B cell (primary cell): ENCODE measurements around the gene PAK2. TPM values are rescaled to one million over a fixed set of nuclear protein-coding genes. Genes with fewer than 3 reads are reported as not detected.

Experiments
- ATAC-seq: fragments of 200-7000 bp; cut with Tn5 transposase; one replicate; pipeline ENCODE4 v1.10.0; 2021; ENCODE audit warnings: low read depth, mild to moderate bottlenecking, moderate number of reproducible peaks, moderate library complexity
- CTCF ChIA-PET: fragments of 350-600 bp; sonication (Branson Sonifier 250); formaldehyde crosslinking; loops from one replicate; lab custom pipeline; 2021; ENCODE audit warnings: antibody characterized with exemption, inconsistent platforms; lab: Charles Lee
- POLR2A ChIA-PET: fragments of 350-600 bp; sonication (Branson Sonifier 250); formaldehyde crosslinking; loops from one replicate; lab custom pipeline; 2021; ENCODE audit warnings: antibody characterized with exemption; lab: Charles Lee
- DNase-seq: peaks from one replicate; pipeline ENCODE4 v3.0.0; 2013
- H2AFZ ChIP-seq: 2 replicates; pipeline ENCODE4 v1.6.1; 2012; ENCODE audit warnings: mild to moderate bottlenecking, low read depth, low read length; ENCODE audit not compliant: insufficient read depth, poor library complexity, severe bottlenecking
- H3K27ac ChIP-seq, 2 donors: 1 replicate in 1 of 2; 2 replicates in 1 of 2; pipeline ENCODE4 v1.5.1; 2012 to 2013; ENCODE audit warnings: low read length in 2 of 2, mild to moderate bottlenecking in 2 of 2, moderate library complexity in 1 of 2
- H3K27me3 ChIP-seq, 4 experiments: fragments of 200-600 bp in 1 of 4; sonication (generic) in 1 of 4; replicated peaks in 1 of 4; 1 replicate in 2 of 4; 2 replicates in 2 of 4; pipeline versions ENCODE4 v1.6.1 to v1.7.0; 2013 to 2016; ENCODE audit warnings: low read length in 3 of 4, mild to moderate bottlenecking in 2 of 4, mixed read lengths in 1 of 4, moderate library complexity in 1 of 4; ENCODE audit not compliant: insufficient read depth in 4 of 4, control insufficient read depth in 3 of 4; ENCODE audit errors: control extremely low read depth in 1 of 4
- H3K36me3 ChIP-seq, 2 experiments: replicated peaks in 1 of 2; 1 replicate in 1 of 2; 2 replicates in 1 of 2; pipeline versions ENCODE4 v1.6.1 to v1.7.1; 2013; ENCODE audit warnings: low read length in 1 of 2; ENCODE audit not compliant: insufficient read depth in 2 of 2, control insufficient read depth in 1 of 2; ENCODE audit errors: control extremely low read depth in 1 of 2, extremely low read depth in 1 of 2
- H3K4me1 ChIP-seq, 2 donors: fragments of 200-600 bp in 1 of 2; sonication (generic) in 1 of 2; 1 replicate in 1 of 2; 2 replicates in 1 of 2; pipeline versions ENCODE4 v1.5.1 to v1.6.1; 2013 to 2017; ENCODE audit warnings: low read length in 2 of 2; ENCODE audit not compliant: control insufficient read depth in 2 of 2, insufficient read depth in 2 of 2
- H3K4me2 ChIP-seq: replicated peaks from 2 replicates; pipeline ENCODE3; 2012; ENCODE audit warnings: mild to moderate bottlenecking, low read depth, low read length; ENCODE audit not compliant: poor library complexity, severe bottlenecking
- H3K4me3 ChIP-seq, 5 experiments: fragments of 200-600 bp in 1 of 5; sonication (generic) in 1 of 5; 1 replicate in 3 of 5; 2 replicates in 2 of 5; pipeline versions ENCODE4 v1.5.1 to v1.7.0; 2011 to 2016; ENCODE audit warnings: low read length in 4 of 5, mild to moderate bottlenecking in 4 of 5, low read depth in 2 of 5, control low read depth in 1 of 5, moderate library complexity in 1 of 5; ENCODE audit not compliant: insufficient read depth in 1 of 5; ENCODE audit errors: control extremely low read depth in 1 of 5, extremely low read depth in 1 of 5
- H3K79me2 ChIP-seq: fragments of 200-600 bp; sonication (generic); one replicate; pipeline ENCODE4 v1.6.0; 2016; ENCODE audit warnings: low read length; ENCODE audit not compliant: control insufficient read depth, insufficient read depth
- H3K9ac ChIP-seq: fragments of 200-600 bp; sonication (generic); 2 replicates; pipeline ENCODE4 v1.6.1; 2017; ENCODE audit warnings: mild to moderate bottlenecking, low read length, moderate library complexity
- H3K9me3 ChIP-seq, 3 donors: one replicate each; pipeline versions ENCODE4 v1.6.1 to v1.7.1; 2013; ENCODE audit warnings: low read length in 2 of 3; ENCODE audit not compliant: control insufficient read depth in 2 of 3, insufficient read depth in 1 of 3; ENCODE audit errors: control extremely low read depth in 1 of 3
- H4K20me1 ChIP-seq: 2 replicates; pipeline ENCODE4 v1.6.0; 2012; ENCODE audit warnings: mild to moderate bottlenecking, low read length; ENCODE audit not compliant: insufficient read depth, control insufficient read depth, poor library complexity, severe bottlenecking
- H3K27ac Mint-ChIP-seq: one replicate; pipeline ENCODE4 v1.8.0; 2021; ENCODE audit warnings: mixed read lengths
- H3K27me3 Mint-ChIP-seq: one replicate; pipeline ENCODE4 v1.8.0; 2021; ENCODE audit warnings: mixed read lengths
- H3K4me1 Mint-ChIP-seq: one replicate; pipeline ENCODE4 v1.8.0; 2021; ENCODE audit warnings: mixed read lengths
- H3K4me3 Mint-ChIP-seq: one replicate; pipeline ENCODE4 v1.8.0; 2021; ENCODE audit warnings: mixed read lengths
- H3K9me3 Mint-ChIP-seq: one replicate; pipeline ENCODE4 v1.8.0; 2022; ENCODE audit warnings: mixed read lengths; ENCODE audit not compliant: insufficient read depth
- CTCF ChIP-seq: fragments of 200-600 bp; IDR thresholded peaks from one replicate; pipeline ENCODE4 v1.8.0; 2022; ENCODE audit warnings: antibody characterized with exemption, mild to moderate bottlenecking
- EZH2 ChIP-seq: IDR thresholded peaks from 2 replicates; pipeline ENCODE4 v1.6.1; 2012; ENCODE audit warnings: borderline replicate concordance, low read depth, mild to moderate bottlenecking, moderate library complexity, low read length; ENCODE audit not compliant: insufficient read depth, poor library complexity, severe bottlenecking
- WGBS: methylation state at CpG from one replicate; pipeline ENCODE4 v1.1.5; 2013; ENCODE audit warnings: missing lambda C conversion rate; ENCODE audit not compliant: insufficient coverage; 5-methylcytosine and 5-hydroxymethylcytosine counted together
- intact Hi-C: fragments of 100-400 bp; cut with micrococcal nuclease; formaldehyde crosslinking; loops from one replicate; pipeline ENCODE4 v1.10.0; 2022
- polyA plus RNA-seq: library from polyadenylated mRNA; depleted of rRNA; stranded (reverse); fragments of >200 nt; gene quantifications from 2 replicates; pipeline ENCODE4 v1.2.3, GENCODE V29; 2012
- total RNA-seq, 2 donors: library from RNA; stranded (reverse); fragments of 120-200 nt in 1 of 2; gene quantifications; 1 replicate in 1 of 2; 2 replicates in 1 of 2; pipeline versions ENCODE4 v1.2.3 to v1.2.4, GENCODE V29; 2013 to 2022

PAK2 gene
- total and polyA plus RNA-seq, 2 donors (not counting 1 experiment from before 2014, with no cell fraction given), result 16.4 to 81.7 TPM

- Mint-ChIP-seq H3K27ac (peak overlapping the region; percentile 29), H3K9me3 (no peaks in the 10 kb centered on the region), H3K4me3 (no peak overlapping the region), H3K4me1 (peaks cover 21% of the 10 kb centered on the region), H3K27me3 (no peaks in the 10 kb centered on the region)
- Histone ChIP-seq H3K4me3 (no peak overlapping the region), H3K4me2 (no peak overlapping the region), H4K20me1 (no peaks in the 10 kb centered on the region), H2AFZ (no peak overlapping the region), H3K36me3 (no peaks in the 10 kb centered on the region), H3K4me1 (peaks cover 3 to 11% of the 10 kb centered on the region in 2 donors), H3K9ac (no peak overlapping the region), H3K27me3 (no peaks in the 10 kb centered on the region), H3K79me2 (no peaks in the 10 kb centered on the region), H3K9me3 (peaks cover 0 to 8% (median 0%) of the 10 kb centered on the region in 3 donors), H3K27ac (no peak overlapping the region)
- TF ChIP-seq EZH2 (no peak), CTCF (no peak)
- POLR2A ChIA-PET, result no interaction called here
- ATAC-seq (peak; percentile 42), DNase-seq (peak; percentile 48)
- intact Hi-C loops, result no loop called here
- WGBS, result 44% methylated on average over 2 of the region's 5 CpGs
- CTCF ChIA-PET, result interaction anchor here (0.6 to 2.8 kb wide), 6 partner anchors 12 to 981 kb away, joined by 3 to 16 read pairs (median 3); no protein-coding TSS in a partner anchor
These were observed 42.4 kb upstream of the PAK2 start for GRCh38 chr3:196697270-196697669.

GRCh38 chr3:196699749-196700148, 39.9 kb upstream of the PAK2 start:
- H2AFZ ChIP-seq, result no peak overlapping the region
- ChIA-PET CTCF (no interaction called here), POLR2A (interaction anchor here (0.6 kb wide), 1 partner anchor 605 kb away, joined by 5 read pairs; no protein-coding TSS in a partner anchor)
- no peak overlapping the region for H3K9ac ChIP-seq
- H4K20me1 ChIP-seq, result no peaks in the 10 kb centered on the region
- no peak overlapping the region for H3K4me2 ChIP-seq
- Mint-ChIP-seq H3K27me3 (no peaks in the 10 kb centered on the region), H3K4me1 (peaks cover 13% of the 10 kb centered on the region), H3K27ac (no peak overlapping the region), H3K4me3 (no peak overlapping the region), H3K9me3 (no peaks in the 10 kb centered on the region)
- no peak for ATAC-seq
- no peak for DNase-seq
- H3K36me3 ChIP-seq, result no peaks in the 10 kb centered on the region
- TF ChIP-seq EZH2, result no peak
- no peaks in the 10 kb centered on the region for H3K79me2 ChIP-seq
- intact Hi-C loops, result no loop called here
- H3K4me3 ChIP-seq, result no peak overlapping the region
- WGBS, result 97% methylated on average over 7 of the region's 7 CpGs
- peaks cover 0 to 8% (median 0%) of the 10 kb centered on the region in 3 donors for H3K9me3 ChIP-seq
- H3K4me1 ChIP-seq, result peaks cover 0 to 5% of the 10 kb centered on the region in 2 donors
- H3K27ac ChIP-seq, result no peak overlapping the region
- H3K27me3 ChIP-seq, result no peaks in the 10 kb centered on the region
